Mesenchymal stem cell (in vitro differentiated cells and primary cell): ENCODE data around the gene DOCK8.

Experiments used
- DNase-seq: peaks from one replicate; pipeline ENCODE4 v3.0.0-alpha.2; 2013
- H2AFZ ChIP-seq: one replicate; pipeline ENCODE4 v1.6.1; 2013; ENCODE audit warnings: low read depth, mild to moderate bottlenecking, control low read depth, inconsistent platforms, low read length, moderate library complexity
- H2AK5ac ChIP-seq: 2 replicates; pipeline ENCODE4 v1.6.1; 2013; ENCODE audit warnings: low read length, moderate library complexity, mild to moderate bottlenecking, inconsistent platforms; ENCODE audit not compliant: severe bottlenecking
- H2BK120ac ChIP-seq: one replicate; pipeline ENCODE4 v1.6.1; 2013; ENCODE audit warnings: low read depth, mild to moderate bottlenecking, inconsistent platforms, low read length, moderate library complexity
- H2BK12ac ChIP-seq, 2 experiments: one replicate each; pipeline ENCODE4 v1.6.1; 2013; ENCODE audit warnings: inconsistent platforms in 2 of 2, low read length in 2 of 2, mild to moderate bottlenecking in 2 of 2, moderate library complexity in 2 of 2, control low read depth in 1 of 2
- H2BK15ac ChIP-seq: one replicate; pipeline ENCODE4 v1.6.1; 2013; ENCODE audit warnings: mild to moderate bottlenecking, low read depth, inconsistent platforms; ENCODE audit not compliant: poor library complexity, severe bottlenecking
- H2BK5ac ChIP-seq: 2 replicates; pipeline ENCODE4 v1.6.1; 2013; ENCODE audit warnings: low read depth, mild to moderate bottlenecking, low read length, control low read depth, inconsistent platforms; ENCODE audit not compliant: poor library complexity, severe bottlenecking
- H3K14ac ChIP-seq, 2 experiments: one replicate each; pipeline ENCODE4 v1.6.1; 2013; ENCODE audit warnings: inconsistent platforms in 2 of 2, low read length in 2 of 2, control low read depth in 1 of 2, mild to moderate bottlenecking in 1 of 2, moderate library complexity in 1 of 2
- H3K18ac ChIP-seq, 2 experiments: one replicate each; pipeline ENCODE4 v1.6.1; 2013; ENCODE audit warnings: inconsistent platforms in 2 of 2, low read length in 2 of 2, control low read depth in 1 of 2, low read depth in 1 of 2, mild to moderate bottlenecking in 1 of 2
- H3K23ac ChIP-seq, 2 experiments: one replicate each; pipeline ENCODE4 v1.6.1; 2013; ENCODE audit warnings: inconsistent platforms in 2 of 2, low read length in 2 of 2, mild to moderate bottlenecking in 2 of 2, moderate library complexity in 2 of 2, control low read depth in 1 of 2
- H3K27ac ChIP-seq: 2 replicates; pipeline ENCODE4 v1.5.1; 2013; ENCODE audit warnings: mild to moderate bottlenecking, moderate library complexity, low read length, control low read depth, inconsistent platforms; ENCODE audit not compliant: poor library complexity, severe bottlenecking
- H3K27me3 ChIP-seq, 2 experiments: 2 replicates each; pipeline versions ENCODE4 v1.6.1 to v1.7.0; 2013; ENCODE audit warnings: low read length in 2 of 2, mild to moderate bottlenecking in 2 of 2, moderate library complexity in 2 of 2, control low read depth in 1 of 2, inconsistent platforms in 1 of 2; ENCODE audit not compliant: control insufficient read depth in 1 of 2, insufficient read depth in 1 of 2
- H3K36me3 ChIP-seq, 2 experiments: 2 replicates each; pipeline versions ENCODE4 v1.6.1 to v1.7.0; 2013; ENCODE audit warnings: low read length in 2 of 2, control low read depth in 1 of 2, inconsistent platforms in 1 of 2, low read depth in 1 of 2, mild to moderate bottlenecking in 1 of 2; ENCODE audit not compliant: insufficient read depth in 2 of 2, control insufficient read depth in 1 of 2
- H3K4ac ChIP-seq, 2 experiments: one replicate each; pipeline ENCODE4 v1.6.1; 2013; ENCODE audit warnings: inconsistent platforms in 2 of 2, low read length in 2 of 2, mild to moderate bottlenecking in 2 of 2, moderate library complexity in 2 of 2, control low read depth in 1 of 2, low read depth in 1 of 2
- H3K4me1 ChIP-seq: 2 replicates; pipeline ENCODE4 v1.6.1; 2013; ENCODE audit warnings: low read depth, low read length, control low read depth; ENCODE audit not compliant: control insufficient read depth, insufficient read depth
- H3K4me2 ChIP-seq: 2 replicates; pipeline ENCODE4 v1.6.1; 2013; ENCODE audit warnings: low read length, mild to moderate bottlenecking, inconsistent platforms; ENCODE audit not compliant: poor library complexity, severe bottlenecking
- H3K4me3 ChIP-seq, 2 experiments: 2 replicates each; pipeline versions ENCODE4 v1.5.1 to v1.7.0; 2013; ENCODE audit warnings: low read length in 2 of 2, mild to moderate bottlenecking in 2 of 2, control low read depth in 1 of 2, low read depth in 1 of 2; ENCODE audit not compliant: insufficient read depth in 1 of 2
- H3K79me1 ChIP-seq: replicated peaks from 2 replicates; pipeline ENCODE4 v1.6.1; 2013; ENCODE audit warnings: mild to moderate bottlenecking, control low read depth, low read length, inconsistent platforms; ENCODE audit not compliant: poor library complexity, severe bottlenecking
- H3K9ac ChIP-seq: 2 replicates; pipeline ENCODE4 v1.7.0; 2013; ENCODE audit warnings: mild to moderate bottlenecking, low read length, moderate library complexity
- H3K9me3 ChIP-seq: 2 replicates; pipeline ENCODE4 v1.7.0; 2013; ENCODE audit warnings: mild to moderate bottlenecking, low read length; ENCODE audit not compliant: control insufficient read depth
- H4K8ac ChIP-seq: one replicate; pipeline ENCODE4 v1.6.1; 2013; ENCODE audit warnings: inconsistent platforms, mild to moderate bottlenecking, low read length, moderate library complexity
- H4K91ac ChIP-seq: one replicate; pipeline ENCODE4 v1.6.1; 2013; ENCODE audit warnings: mild to moderate bottlenecking, low read length, inconsistent platforms
- WGBS: methylation state at CpG from one replicate; pipeline ENCODE4 v1.1.7; 2013; ENCODE audit warnings: mixed read lengths; 5-methylcytosine and 5-hydroxymethylcytosine counted together

Gene DOCK8

DNA sequence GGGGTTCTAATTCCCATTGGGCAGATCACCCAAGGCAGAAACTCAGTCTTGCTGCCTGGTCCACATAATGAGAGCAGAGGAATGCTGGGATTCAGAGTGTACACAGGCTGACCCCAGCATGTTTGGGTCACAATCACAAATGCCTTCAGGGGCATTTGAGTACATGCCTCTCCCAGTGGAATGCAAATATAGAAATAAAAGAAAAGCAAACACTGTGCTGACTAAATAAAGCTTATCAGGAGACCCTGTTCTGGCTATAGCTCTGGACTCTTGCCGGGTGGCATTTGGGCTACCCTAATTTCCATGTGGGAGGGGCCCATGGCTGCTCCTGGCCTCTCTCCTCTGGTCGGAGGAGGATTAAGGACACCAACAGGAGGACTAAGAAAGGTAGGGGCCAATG lies 121.4 kb downstream of the DOCK8 start:
- Histone ChIP-seq H2AK5ac (no peak overlapping the region), H2BK5ac (no peak overlapping the region), H4K91ac (no peak overlapping the region), H4K8ac (no peak overlapping the region), H3K27me3 (peaks cover 0 to 4% of the 10 kb centered on the region in 2 experiments), H3K9ac (no peak overlapping the region), H3K23ac (no peak overlapping the region), H3K36me3 (no peaks in the 10 kb centered on the region), H3K4me1 (no peaks in the 10 kb centered on the region), H3K18ac (no peak overlapping the region), H3K4ac (no peak overlapping the region), H3K4me3 (no peak overlapping the region), H2AFZ (peak overlapping the region; percentile 56), H2BK15ac (no peak overlapping the region), H3K4me2 (no peak overlapping the region), H2BK12ac (no peak overlapping the region), H2BK120ac (no peak overlapping the region), H3K14ac (no peak overlapping the region), H3K27ac (no peak overlapping the region), H3K79me1 (no peaks in the 10 kb centered on the region), H3K9me3 (no peaks in the 10 kb centered on the region)
- DNase-seq = no peak
- 89% methylated on average over 2 of the region's 2 CpGs for WGBS

- H2BK15ac ChIP-seq = no peak overlapping the region
- H3K4me3 ChIP-seq = no peak overlapping the region
- 68% methylated on average over 5 of the region's 6 CpGs for WGBS
- no peak overlapping the region for H3K4ac ChIP-seq
- no peak overlapping the region for H2BK12ac ChIP-seq
- H3K4me2 ChIP-seq = no peak overlapping the region
- DNase-seq = no peak
- H4K91ac ChIP-seq = no peak overlapping the region
- H3K36me3 ChIP-seq = no peaks in the 10 kb centered on the region
- no peaks in the 10 kb centered on the region for H3K4me1 ChIP-seq
- no peak overlapping the region for H2AK5ac ChIP-seq
- no peaks in the 10 kb centered on the region for H3K9me3 ChIP-seq
- no peak overlapping the region for H4K8ac ChIP-seq
- no peaks in the 10 kb centered on the region for H3K79me1 ChIP-seq
- no peak overlapping the region for H3K14ac ChIP-seq
- peaks cover 3 to 4% of the 10 kb centered on the region in 2 experiments for H3K27me3 ChIP-seq
- H2BK5ac ChIP-seq = no peak overlapping the region
- H3K18ac ChIP-seq = no peak overlapping the region
- H2BK120ac ChIP-seq = no peak overlapping the region
- no peak overlapping the region for H3K9ac ChIP-seq
- no peak overlapping the region for H2AFZ ChIP-seq
- H3K23ac ChIP-seq = no peak overlapping the region
- no peak overlapping the region for H3K27ac ChIP-seq
These were observed 123.9 kb downstream of the DOCK8 start for GRCh38 chr9:338602-339001.

DNA sequence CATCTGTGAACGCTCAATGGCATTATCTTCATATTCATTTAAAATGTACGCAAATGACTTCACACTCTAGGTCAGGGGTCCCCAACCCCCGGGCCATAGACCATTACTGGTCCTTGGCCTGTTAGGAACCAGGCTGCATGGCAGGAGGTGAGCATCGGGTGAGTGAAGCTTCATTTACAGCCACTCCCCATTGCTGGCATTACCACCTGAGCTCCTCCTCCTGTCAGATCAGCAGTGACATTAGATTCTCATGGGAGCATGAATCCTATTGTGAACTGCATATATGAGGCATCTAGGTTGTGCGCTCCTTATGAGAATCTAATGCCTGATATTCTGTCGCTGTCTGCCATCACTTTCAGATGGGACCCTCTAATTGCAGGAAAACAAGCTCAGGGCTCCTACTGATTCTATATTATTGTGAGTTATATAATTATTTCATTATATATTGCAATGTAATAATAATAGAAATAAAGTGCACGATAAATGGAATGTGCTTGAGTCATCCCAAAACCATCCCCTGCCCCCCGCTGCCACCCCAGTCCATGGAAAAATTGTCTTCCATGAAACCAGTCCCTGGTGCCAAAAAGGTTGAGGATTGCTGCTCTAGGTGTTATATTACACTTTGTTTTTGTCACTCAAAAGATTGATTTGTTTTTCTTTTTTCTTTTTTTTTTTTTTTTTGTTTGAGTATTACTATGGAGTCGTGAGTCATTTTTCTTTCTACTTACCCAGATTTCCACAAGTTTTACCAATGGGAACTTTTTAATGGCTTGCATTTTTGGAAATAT lies 127.2 kb downstream of the DOCK8 start:
- H2BK15ac ChIP-seq = no peak overlapping the region
- H3K27me3 ChIP-seq = peaks cover 14 to 15% of the 10 kb centered on the region in 2 experiments
- no peak overlapping the region for H3K27ac ChIP-seq
- WGBS = 82% methylated on average over 7 of the region's 9 CpGs
- no peak overlapping the region for H3K4me3 ChIP-seq
- H3K36me3 ChIP-seq = no peaks in the 10 kb centered on the region
- no peak overlapping the region for H2BK5ac ChIP-seq
- no peaks in the 10 kb centered on the region for H3K4me1 ChIP-seq
- no peaks in the 10 kb centered on the region for H3K9me3 ChIP-seq
- H4K91ac ChIP-seq = no peak overlapping the region
- no peak overlapping the region for H3K18ac ChIP-seq
- no peaks in the 10 kb centered on the region for H3K79me1 ChIP-seq
- no peak overlapping the region for H2AFZ ChIP-seq
- no peak overlapping the region for H2BK120ac ChIP-seq
- H3K4me2 ChIP-seq = no peak overlapping the region
- DNase-seq = no peak
- no peak overlapping the region for H2BK12ac ChIP-seq
- no peak overlapping the region for H3K14ac ChIP-seq
- no peak overlapping the region for H3K9ac ChIP-seq
- H2AK5ac ChIP-seq = no peak overlapping the region
- no peak overlapping the region for H4K8ac ChIP-seq
- no peak overlapping the region for H3K23ac ChIP-seq
- no peak overlapping the region for H3K4ac ChIP-seq

- WGBS = 43% methylated on average over 3 of the region's 4 CpGs
- no peak overlapping the region for H3K14ac ChIP-seq
- H2BK12ac ChIP-seq = no peak overlapping the region
- H3K4me3 ChIP-seq = no peak overlapping the region
- H3K9me3 ChIP-seq = no peaks in the 10 kb centered on the region
- H2AFZ ChIP-seq = no peak overlapping the region
- H3K27ac ChIP-seq = no peak overlapping the region
- H4K91ac ChIP-seq = no peak overlapping the region
- no peak overlapping the region for H3K23ac ChIP-seq
- no peak overlapping the region for H2BK120ac ChIP-seq
- no peak overlapping the region for H3K4me2 ChIP-seq
- H2AK5ac ChIP-seq = no peak overlapping the region
- no peaks in the 10 kb centered on the region for H3K4me1 ChIP-seq
- H3K4ac ChIP-seq = no peak overlapping the region
- no peaks in the 10 kb centered on the region for H3K79me1 ChIP-seq
- no peak overlapping the region for H2BK15ac ChIP-seq
- no peak overlapping the region for H3K18ac ChIP-seq
- H2BK5ac ChIP-seq = no peak overlapping the region
- no peaks in the 10 kb centered on the region for H3K36me3 ChIP-seq
- peaks cover 20 to 22% of the 10 kb centered on the region in 2 experiments for H3K27me3 ChIP-seq
- no peak for DNase-seq
- no peak overlapping the region for H3K9ac ChIP-seq
- H4K8ac ChIP-seq = no peak overlapping the region
These were observed 129.1 kb downstream of the DOCK8 start for GRCh38 chr9:343773-344172.
